ENCODE measurements around the gene ETS2.
"Not testable (repeated sequence)": the region's sequence is repeated elsewhere in the genome, so short reads cannot be mapped to it uniquely, and the experiment has no call there.

Gene ETS2

GRCh38 chr21:38839328-38840286 is 33.9 kb downstream of the ETS2 start:
- DNase-seq, result no peak

- no peak for DNase-seq
Measured at GRCh38 chr21:38840456-38841300, 34.9 kb downstream of the ETS2 start.

- no peak for DNase-seq
Measured at GRCh38 chr21:38841472-38841871, 35.7 kb downstream of the ETS2 start.

- DNase-seq, result no peak
Measured at GRCh38 chr21:38842079-38842478, 36.4 kb downstream of the ETS2 start.

- no peak for DNase-seq
Measured at GRCh38 chr21:38843379-38843778, 37.6 kb downstream of the ETS2 start.

GRCh38 chr21:38843806-38844503 is 38.2 kb downstream of the ETS2 start:
- no peak for DNase-seq

- DNase-seq, result not testable (repeated sequence)
Measured at GRCh38 chr21:38845374-38845773, 39.6 kb downstream of the ETS2 start.

GRCh38 chr21:38847556-38847955 is 41.8 kb downstream of the ETS2 start:
- DNase-seq, result no peak

- DNase-seq, result no peak
Measured at GRCh38 chr21:38848187-38848609, 42.5 kb downstream of the ETS2 start.

- DNase-seq, result no peak
Measured at GRCh38 chr21:38849776-38850175, 44.0 kb downstream of the ETS2 start.

GRCh38 chr21:38850277-38850951 is 44.7 kb downstream of the ETS2 start:
- DNase-seq, result no peak

GRCh38 chr21:38851101-38851500 is 45.4 kb downstream of the ETS2 start:
- DNase-seq, result no peak

GRCh38 chr21:38852278-38852677 is 46.5 kb downstream of the ETS2 start:
- no peak for DNase-seq

- DNase-seq, result no peak
Measured at GRCh38 chr21:38852708-38853107, 47.0 kb downstream of the ETS2 start.

- no peak for DNase-seq
Measured at GRCh38 chr21:38853421-38853919, 47.7 kb downstream of the ETS2 start.

- DNase-seq, result no peak
Measured at GRCh38 chr21:38857152-38857825, 51.6 kb downstream of the ETS2 start.

GRCh38 chr21:38858026-38858811 is 52.5 kb downstream of the ETS2 start:
- DNase-seq, result no peak

GRCh38 chr21:38858812-38859205 is 53.1 kb downstream of the ETS2 start:
- no peak for DNase-seq

- no peak for DNase-seq
Measured at GRCh38 chr21:38859852-38860251, 54.1 kb downstream of the ETS2 start.

- DNase-seq, result no peak
Measured at GRCh38 chr21:38861056-38861455, 55.3 kb downstream of the ETS2 start.

All from activated naive CD4-positive, alpha-beta T cell treated with Interleukin-2 at 50 U/mL for 16 hours (primary cell).